Panc1 (cell line): ENCODE results near the gene CIP2A. TPM values are rescaled to one million over a fixed set of nuclear protein-coding genes. Genes with fewer than 3 reads are reported as not detected.

Source experiments
- ATAC-seq: fragments of 200-7000 bp; cut with Tn5 transposase; 2 replicates; pipeline ENCODE4 v1.9.1; 2020; ENCODE audit warnings: mild to moderate bottlenecking, moderate library complexity
- BruUV-seq: library from RNA; stranded (reverse); fragments of 400-500 nt; replicated peaks from 2 replicates; lab custom pipeline; 2021; lab: Mats Ljungman, UMichigan
- CTCF ChIA-PET: fragments of 300-600 bp; sonication (Branson Sonifier 250); formaldehyde crosslinking; loops from one replicate; lab custom pipeline; 2022; ENCODE audit warnings: antibody characterized with exemption; lab: Charles Lee
- POLR2A ChIA-PET: fragments of 300-600 bp; sonication (Branson Sonifier 250); formaldehyde crosslinking; loops from one replicate; lab custom pipeline; 2022; ENCODE audit warnings: antibody characterized with exemption; lab: Charles Lee
- DNase-seq: peaks from one replicate; pipeline ENCODE4 v3.0.0-alpha.2; 2010; ENCODE audit warnings: low read depth, low spot score
- H3K27ac ChIP-seq: 2 replicates; pipeline ENCODE4 v1.5.1; 2011; ENCODE audit warnings: mild to moderate bottlenecking, low read length, inconsistent platforms
- H3K27me3 ChIP-seq: fragments of 200-500 bp; sonication (Bioruptor generic); 2 replicates; pipeline ENCODE4 v1.6.0; 2014; ENCODE audit warnings: low read length, inconsistent platforms; ENCODE audit not compliant: control insufficient read depth, insufficient read depth
- H3K36me3 ChIP-seq: fragments of 200-500 bp; sonication (Bioruptor generic); 2 replicates; pipeline ENCODE4 v1.5.1; 2014; ENCODE audit warnings: inconsistent platforms, mild to moderate bottlenecking, low read length, moderate library complexity; ENCODE audit not compliant: control insufficient read depth, insufficient read depth
- H3K4me1 ChIP-seq: 2 replicates; pipeline ENCODE4 v1.5.1; 2011; ENCODE audit warnings: inconsistent platforms, mild to moderate bottlenecking, low read length, moderate library complexity; ENCODE audit not compliant: control insufficient read depth, insufficient read depth
- H3K4me3 ChIP-seq, 2 experiments: 2 replicates each; pipeline ENCODE4 v1.5.1; 2011 to 2012; ENCODE audit warnings: low read depth in 2 of 2, low read length in 2 of 2, mild to moderate bottlenecking in 2 of 2, inconsistent platforms in 1 of 2, moderate library complexity in 1 of 2
- H3K9me3 ChIP-seq: fragments of 200-500 bp; sonication (Bioruptor generic); 2 replicates; pipeline ENCODE4 v1.5.1; 2014; ENCODE audit warnings: low read depth, mild to moderate bottlenecking, inconsistent platforms, low read length, moderate library complexity; ENCODE audit not compliant: control insufficient read depth, insufficient read depth
- CTCF ChIP-seq: fragments of 450-650 bp; IDR thresholded peaks from 2 replicates; pipeline ENCODE4 v1.5.1; 2017; ENCODE audit warnings: mild to moderate bottlenecking
- POLR2AphosphoS5 ChIP-seq: IDR thresholded peaks from 2 replicates; pipeline ENCODE4 v1.6.1; 2012; ENCODE audit warnings: mild to moderate bottlenecking, low read depth, low read length, moderate library complexity
- SIN3A ChIP-seq: IDR thresholded peaks from 2 replicates; pipeline ENCODE4 v1.6.1; 2012; ENCODE audit warnings: low read depth, mild to moderate bottlenecking, low read length, moderate library complexity, borderline replicate concordance; ENCODE audit not compliant: insufficient read depth
- TCF7L2 ChIP-seq: IDR thresholded peaks from 2 replicates; pipeline ENCODE4 v1.6.1; 2011; ENCODE audit warnings: mild to moderate bottlenecking, low read depth, low read length, inconsistent platforms
- in situ Hi-C: cut with HindIII; loops from 2 replicates; pipeline ENCODE4 v1.10.0; 2016; ENCODE audit warnings: low sequenced_read_pairs, low pct_unique_long_range_greater_than_20kb
- intact Hi-C: fragments of 100-400 bp; cut with micrococcal nuclease; formaldehyde crosslinking; loops from one replicate; pipeline ENCODE4 v1.10.0; 2022; ENCODE audit not compliant: unreplicated experiment
- total RNA-seq: library from RNA; stranded (reverse); gene quantifications from one replicate; pipeline ENCODE4 v1.2.1, GENCODE V29; 2021; ENCODE audit not compliant: unreplicated experiment
- TF ChIP-seq, protein P1 (sequence below), 2 experiments: IDR thresholded peaks; 2 replicates each; pipeline ENCODE4 v1.6.1; 2011 to 2012; ENCODE audit warnings: low read depth in 2 of 2, control low read depth in 1 of 2, low read length in 1 of 2, mild to moderate bottlenecking in 1 of 2, moderate library complexity in 1 of 2; ENCODE audit not compliant: insufficient read depth in 1 of 2

Gene CIP2A
- total RNA-seq, 1 experiment from 2014 or later = 52.0 TPM

DNA sequence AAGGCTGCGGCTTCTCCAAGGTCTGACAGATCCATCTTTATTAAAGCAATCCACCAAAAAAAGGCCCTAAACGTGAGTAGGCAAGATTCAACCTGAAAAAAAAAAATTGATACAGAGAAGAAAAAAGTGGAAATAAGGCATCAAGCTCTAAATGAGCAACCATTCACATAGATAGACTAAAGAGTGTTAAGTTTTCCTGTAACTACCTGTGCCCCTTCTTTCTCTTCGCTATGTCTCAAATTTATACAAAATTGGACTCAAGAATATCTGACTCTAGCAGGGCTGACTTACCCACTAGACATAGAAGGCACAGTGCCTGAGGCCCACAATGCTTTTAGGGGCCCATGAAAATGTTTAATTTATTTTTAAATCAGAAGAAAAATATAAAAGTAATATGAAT is 78.7 kb downstream of the CIP2A start, which contains the start of gene MYH15:
Gene MYH15, minus strand, starts transcription at position 101 of the 400 bp plus-strand sequence. Its CDS starts 66 bp downstream, at position 35.
- in situ Hi-C loops = no loop called here
- H3K9me3 ChIP-seq = no peaks in the 10 kb centered on the region
- peaks cover 2% of the 10 kb centered on the region; the same call in 1 of the 2 replicates for H3K27me3 ChIP-seq
- POLR2A ChIA-PET = no interaction called here
- no peak for DNase-seq
- no peak for ATAC-seq
- intact Hi-C loops = no loop called here
- CTCF ChIA-PET = no interaction called here
- BruUV-seq = no TSS peak
- TF ChIP-seq, protein P1, sequence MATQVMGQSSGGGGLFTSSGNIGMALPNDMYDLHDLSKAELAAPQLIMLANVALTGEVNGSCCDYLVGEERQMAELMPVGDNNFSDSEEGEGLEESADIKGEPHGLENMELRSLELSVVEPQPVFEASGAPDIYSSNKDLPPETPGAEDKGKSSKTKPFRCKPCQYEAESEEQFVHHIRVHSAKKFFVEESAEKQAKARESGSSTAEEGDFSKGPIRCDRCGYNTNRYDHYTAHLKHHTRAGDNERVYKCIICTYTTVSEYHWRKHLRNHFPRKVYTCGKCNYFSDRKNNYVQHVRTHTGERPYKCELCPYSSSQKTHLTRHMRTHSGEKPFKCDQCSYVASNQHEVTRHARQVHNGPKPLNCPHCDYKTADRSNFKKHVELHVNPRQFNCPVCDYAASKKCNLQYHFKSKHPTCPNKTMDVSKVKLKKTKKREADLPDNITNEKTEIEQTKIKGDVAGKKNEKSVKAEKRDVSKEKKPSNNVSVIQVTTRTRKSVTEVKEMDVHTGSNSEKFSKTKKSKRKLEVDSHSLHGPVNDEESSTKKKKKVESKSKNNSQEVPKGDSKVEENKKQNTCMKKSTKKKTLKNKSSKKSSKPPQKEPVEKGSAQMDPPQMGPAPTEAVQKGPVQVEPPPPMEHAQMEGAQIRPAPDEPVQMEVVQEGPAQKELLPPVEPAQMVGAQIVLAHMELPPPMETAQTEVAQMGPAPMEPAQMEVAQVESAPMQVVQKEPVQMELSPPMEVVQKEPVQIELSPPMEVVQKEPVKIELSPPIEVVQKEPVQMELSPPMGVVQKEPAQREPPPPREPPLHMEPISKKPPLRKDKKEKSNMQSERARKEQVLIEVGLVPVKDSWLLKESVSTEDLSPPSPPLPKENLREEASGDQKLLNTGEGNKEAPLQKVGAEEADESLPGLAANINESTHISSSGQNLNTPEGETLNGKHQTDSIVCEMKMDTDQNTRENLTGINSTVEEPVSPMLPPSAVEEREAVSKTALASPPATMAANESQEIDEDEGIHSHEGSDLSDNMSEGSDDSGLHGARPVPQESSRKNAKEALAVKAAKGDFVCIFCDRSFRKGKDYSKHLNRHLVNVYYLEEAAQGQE (IDR thresholded peaks at IDR 0.05; ENCODE audit: insufficient read depth in 1 of 2, low read depth in 2 of 2, low read length in 1 of 2) = no peak
- TF ChIP-seq POLR2AphosphoS5 = no peak
- TF ChIP-seq CTCF = no peak
- no peak for TF ChIP-seq SIN3A
- no peak for TF ChIP-seq TCF7L2
- no peaks in the 10 kb centered on the region for H3K4me1 ChIP-seq
- H3K4me3 ChIP-seq = no peak within 1 kb of the TSS
- no peak within 1 kb of the TSS for H3K27ac ChIP-seq
- H3K36me3 ChIP-seq = no peaks in the 10 kb centered on the region

DNA sequence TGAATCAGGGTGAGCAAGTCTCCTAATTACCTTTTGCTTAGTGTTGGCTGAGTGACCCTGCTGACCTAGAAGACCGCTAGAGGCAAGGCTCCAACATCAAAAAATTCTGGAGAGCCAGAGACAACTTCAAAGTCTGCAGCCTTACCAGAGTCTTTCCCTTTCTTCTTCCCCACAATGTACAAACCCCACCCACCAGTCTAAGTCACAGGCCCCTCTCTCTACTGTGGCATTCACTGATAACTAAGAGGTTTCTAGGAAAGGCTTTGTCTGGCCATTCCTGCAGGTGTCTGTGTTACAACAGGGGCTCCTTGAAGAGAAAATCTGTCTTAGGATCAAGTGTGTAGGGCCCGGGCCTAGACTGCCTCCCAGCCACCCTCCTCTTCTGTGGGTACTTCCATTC is 79.4 kb downstream of the CIP2A start:
- BruUV-seq = no TSS peak
- intact Hi-C loops = no loop called here
- TF ChIP-seq SIN3A = no peak
- no peak for TF ChIP-seq TCF7L2
- TF ChIP-seq, protein P1 (IDR thresholded peaks at IDR 0.05; ENCODE audit: insufficient read depth in 1 of 2, low read depth in 2 of 2, low read length in 1 of 2) = no peak
- TF ChIP-seq POLR2AphosphoS5 = no peak
- no peak for TF ChIP-seq CTCF

More for the DNA sequence above, 79.4 kb downstream of the CIP2A start:
- no peaks in the 10 kb centered on the region for H3K36me3 ChIP-seq
- H3K27me3 ChIP-seq = peaks cover 2% of the 10 kb centered on the region; the same call in 1 of the 2 replicates
- no peaks in the 10 kb centered on the region for H3K9me3 ChIP-seq
- POLR2A ChIA-PET = no interaction called here
- ATAC-seq (no peak), DNase-seq (no peak)
- in situ Hi-C loops = no loop called here
- CTCF ChIA-PET = no interaction called here
- H3K4me3 ChIP-seq = no peak overlapping the region
- H3K27ac ChIP-seq = no peak overlapping the region
- no peaks in the 10 kb centered on the region for H3K4me1 ChIP-seq
